ENCODE results near the gene AHRR.
A peak's percentile ranks its signal among the peaks of the same experiment; 100 is the strongest.
"Not testable (repeated sequence)": the region's sequence is repeated elsewhere in the genome, so short reads cannot be mapped to it uniquely, and the experiment has no call there.

Gene AHRR

DNA sequence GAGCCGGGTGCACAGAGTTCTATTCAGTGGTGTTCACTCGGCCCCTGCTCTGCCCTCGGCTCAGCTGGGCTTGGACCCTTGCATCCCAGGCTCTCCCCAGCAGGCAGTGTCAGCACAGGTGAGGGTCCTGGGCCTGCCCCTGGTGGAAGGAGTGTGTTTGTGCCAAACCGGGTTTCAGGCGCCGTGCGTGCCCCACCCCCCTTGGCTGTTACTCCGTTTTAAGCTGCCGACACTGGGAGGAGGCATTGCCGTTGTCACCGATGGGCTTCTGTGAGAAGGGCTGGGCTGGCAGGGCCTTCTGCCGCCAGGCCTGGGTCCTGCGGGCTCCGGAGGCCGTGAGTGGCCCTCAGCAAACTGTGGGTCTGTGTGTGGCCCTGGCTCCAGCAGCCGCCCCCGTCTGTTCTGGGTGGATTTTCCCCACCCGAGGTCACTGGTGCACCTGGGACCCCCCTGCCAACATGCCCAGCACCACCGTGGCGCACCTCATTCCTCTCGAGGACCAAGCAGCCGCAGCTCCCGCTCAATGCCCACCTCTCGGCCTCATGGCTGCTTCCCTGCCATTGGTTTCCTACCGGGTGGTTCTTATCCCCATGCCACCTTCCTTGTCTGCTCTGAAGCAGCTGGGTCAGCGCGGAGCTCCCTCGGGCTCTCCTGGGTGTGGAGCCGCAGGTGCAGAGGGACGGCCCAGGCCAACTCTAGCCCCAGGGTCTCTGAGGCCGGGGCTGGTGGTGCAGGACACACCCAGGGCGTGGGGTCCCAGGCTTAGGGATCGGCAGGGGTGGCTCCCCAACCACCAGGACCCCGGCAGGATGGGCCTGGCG is 77.2 kb downstream of the AHRR start:
- no peak for DNase-seq

DNA sequence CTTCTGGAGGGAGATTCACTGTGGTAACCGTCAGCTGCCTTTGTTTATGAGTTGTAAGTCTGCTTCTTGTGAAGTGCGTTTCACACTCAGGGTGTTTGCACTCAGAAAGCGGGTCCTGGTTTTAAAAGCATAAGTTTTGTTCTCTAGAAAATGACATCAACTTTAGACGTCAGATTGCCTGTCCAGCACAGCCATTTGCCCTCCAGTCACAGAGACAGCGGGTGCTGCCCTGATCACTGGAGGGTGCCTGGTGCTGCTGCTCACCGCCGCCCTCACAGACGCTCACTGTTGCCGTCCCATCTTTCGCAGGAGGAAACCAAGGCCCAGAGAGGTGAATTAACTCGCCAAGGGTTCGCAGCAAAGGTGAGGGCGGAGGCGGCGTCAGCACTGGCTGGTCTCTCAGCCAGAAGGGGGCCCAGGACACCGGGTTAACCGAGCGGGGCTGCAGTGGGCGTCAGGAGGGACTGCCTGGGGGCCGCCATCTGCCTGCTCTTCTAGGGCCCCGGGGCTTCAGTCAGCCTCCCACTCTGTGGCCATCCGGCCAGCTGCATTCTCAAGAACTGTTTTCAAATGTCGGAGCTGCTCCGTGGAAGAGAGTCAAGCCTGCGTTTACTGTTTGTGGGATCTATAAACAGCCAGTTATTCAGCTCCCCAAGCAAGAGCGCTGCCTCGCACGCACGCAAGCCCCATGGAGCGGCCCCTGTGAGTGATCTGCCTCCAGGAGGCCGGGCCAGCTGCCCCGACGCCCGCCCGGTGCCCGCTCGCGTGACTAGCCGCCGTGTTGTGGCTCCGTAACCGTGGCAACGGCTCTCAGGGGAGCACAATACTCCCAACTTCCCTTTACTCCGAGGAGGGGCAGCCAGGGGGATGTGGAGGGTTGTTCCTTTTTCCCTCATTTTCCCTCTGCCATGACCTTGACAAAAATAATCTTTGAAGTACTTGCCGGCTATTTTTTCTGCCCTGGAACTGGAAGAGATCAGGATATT is 78.1 kb downstream of the AHRR start:
- DNase-seq: peak; percentile 64

DNA sequence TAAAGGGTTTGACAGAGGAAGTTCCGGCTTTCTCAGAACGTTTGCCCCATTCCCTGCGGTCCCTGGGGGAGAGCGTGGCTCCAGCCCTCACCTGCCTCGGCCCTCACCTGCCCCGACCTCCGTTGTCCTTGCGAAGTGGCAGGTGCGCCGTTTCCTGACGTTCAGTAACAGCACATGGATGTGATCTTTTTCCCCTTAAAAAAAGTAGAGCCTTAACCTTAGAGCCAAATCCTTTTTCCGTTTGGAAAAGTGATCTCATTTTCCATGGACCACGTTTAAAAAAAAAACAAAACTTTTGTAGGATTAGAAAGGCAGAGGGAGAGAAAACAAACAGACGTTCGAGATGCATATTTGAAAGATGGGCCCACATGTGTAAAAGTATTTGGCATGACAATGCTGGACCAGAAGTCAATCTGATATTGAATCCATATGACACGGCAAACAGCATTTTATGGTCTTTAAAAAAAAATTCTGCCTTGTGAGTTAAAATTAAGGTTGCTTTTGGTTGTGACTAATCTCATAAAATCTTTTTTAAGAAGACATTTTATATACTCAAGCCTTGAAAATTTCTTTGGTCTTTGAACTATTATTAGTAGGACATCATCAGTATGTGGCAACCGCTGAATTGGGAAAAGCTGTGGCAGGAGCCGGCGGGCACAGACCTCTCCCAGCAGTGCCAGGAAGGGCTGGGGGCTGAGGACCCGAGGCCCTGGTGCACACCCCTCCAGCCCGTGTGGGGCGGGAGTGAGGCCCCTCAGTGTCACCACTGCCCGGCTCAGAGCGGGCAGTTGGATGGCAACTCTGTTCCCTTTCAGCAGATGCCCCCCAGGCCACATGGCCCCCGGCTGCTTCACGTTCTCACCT is 79.0 kb downstream of the AHRR start:
- no peak for DNase-seq

- DNase-seq: no peak
Observed at GRCh38 chr5:401146-402034, 79.9 kb downstream of the AHRR start.

- not testable (repeated sequence) for DNase-seq
Observed at GRCh38 chr5:402219-402614, 80.7 kb downstream of the AHRR start.

GRCh38 chr5:402615-403359 is 81.3 kb downstream of the AHRR start:
- DNase-seq: no peak

DNA sequence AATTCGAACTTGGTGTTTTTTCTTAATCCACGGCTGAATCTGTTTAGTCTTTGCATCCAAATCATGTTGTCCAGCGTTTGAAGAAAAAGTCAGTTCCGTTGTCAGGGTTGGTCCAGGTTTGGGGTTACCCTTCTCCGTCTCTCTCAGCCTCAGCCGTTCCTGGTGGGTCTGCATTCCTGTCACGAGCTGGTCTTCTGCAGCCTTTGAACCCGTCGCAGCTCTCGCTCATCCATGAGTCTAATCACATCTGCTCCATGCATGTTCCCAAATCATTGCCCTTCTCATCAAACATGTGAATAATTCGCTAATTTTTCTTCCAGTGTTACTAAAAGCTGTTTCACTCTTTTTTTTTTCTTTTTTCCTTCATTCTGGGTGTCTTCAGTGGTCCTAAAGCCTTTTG is 82.5 kb downstream of the AHRR start:
- no peak for DNase-seq

- DNase-seq: no peak
Observed at GRCh38 chr5:404666-405241, 83.2 kb downstream of the AHRR start.

DNA sequence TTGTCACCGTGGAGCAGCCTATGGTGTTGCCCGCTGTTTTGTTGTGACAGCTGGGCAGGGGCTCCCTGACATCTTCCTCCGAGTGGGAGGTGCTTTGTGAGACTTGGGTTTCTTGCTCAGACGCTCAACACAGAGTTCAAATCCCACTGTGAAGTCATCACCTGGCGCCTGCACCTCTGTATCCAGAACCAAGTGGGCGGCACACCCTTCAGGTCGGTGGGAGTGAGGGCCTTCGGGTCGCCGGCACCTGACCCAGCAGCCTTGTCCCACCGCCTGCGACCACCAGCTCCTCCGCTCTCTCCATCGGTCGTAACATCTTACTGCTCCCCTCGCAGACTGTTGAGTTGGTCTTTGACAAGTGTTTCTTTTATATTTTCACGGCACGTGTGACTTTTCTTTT is 83.9 kb downstream of the AHRR start:
- DNase-seq: no peak

DNA sequence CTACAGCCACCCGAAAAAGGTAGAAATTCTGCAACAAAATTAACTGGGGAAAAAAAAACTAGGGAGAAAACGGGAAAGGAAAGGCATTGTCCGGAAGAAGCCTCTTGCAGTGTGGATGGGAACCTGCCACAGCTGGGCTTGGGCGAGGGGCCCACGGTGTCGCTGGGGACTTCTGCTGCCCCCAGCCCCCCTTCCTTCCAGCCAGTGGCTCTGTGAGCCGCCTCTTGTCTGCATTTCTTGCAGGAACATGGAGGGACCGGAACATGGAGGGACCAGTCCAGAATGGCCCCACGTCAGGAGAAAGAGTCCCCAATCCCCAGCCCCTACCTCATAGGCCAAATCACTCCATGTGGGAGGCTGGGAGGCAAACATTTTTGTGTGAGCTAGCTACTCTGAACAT is 84.5 kb downstream of the AHRR start:
- DNase-seq: no peak

- DNase-seq: no peak
Observed at GRCh38 chr5:407051-407450, 85.5 kb downstream of the AHRR start.

DNA sequence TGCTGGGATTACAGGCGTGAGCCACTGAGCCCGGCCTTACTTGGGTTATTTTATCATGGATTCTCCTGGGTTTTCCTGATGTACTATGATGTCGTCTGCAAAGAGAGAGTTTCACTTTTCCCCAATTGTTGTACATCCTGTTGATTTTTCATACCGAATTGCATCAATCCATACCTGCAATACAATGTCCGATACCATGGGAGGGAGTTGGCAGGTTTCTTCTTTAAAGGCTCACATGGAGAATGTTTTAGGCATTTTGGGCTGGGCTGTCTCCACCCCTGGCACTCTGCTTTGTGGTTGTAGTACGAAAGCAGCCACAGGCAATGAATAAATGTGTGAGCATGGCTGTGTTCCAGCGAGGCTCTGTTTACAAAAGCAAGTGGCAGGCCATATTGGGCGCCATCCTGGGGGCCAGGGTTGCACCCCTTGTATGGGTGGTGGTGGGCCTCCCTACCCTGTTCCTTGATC is 86.3 kb downstream of the AHRR start:
- DNase-seq: no peak

- DNase-seq: no peak
Observed at GRCh38 chr5:410911-411517, 89.5 kb downstream of the AHRR start.

DNA sequence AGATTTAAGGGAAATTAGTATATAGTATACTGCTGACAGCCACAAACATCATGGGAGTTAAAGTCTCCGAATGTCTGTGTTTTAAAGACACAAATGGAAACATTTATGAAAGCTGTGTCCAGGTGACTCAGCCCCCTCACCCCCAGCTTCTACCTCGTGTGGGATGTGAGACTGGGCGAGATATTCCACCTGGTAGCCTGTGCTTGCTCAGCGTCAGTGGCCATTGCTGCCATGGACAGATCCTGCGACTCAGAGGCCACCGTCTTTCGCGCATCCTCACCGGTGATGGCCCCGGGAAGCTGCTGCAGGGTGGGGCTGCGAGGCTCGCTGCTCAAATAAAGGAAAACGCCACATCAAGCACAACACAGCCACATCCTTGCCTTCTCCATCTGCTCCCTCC is 90.2 kb downstream of the AHRR start:
- DNase-seq: no peak

DNA sequence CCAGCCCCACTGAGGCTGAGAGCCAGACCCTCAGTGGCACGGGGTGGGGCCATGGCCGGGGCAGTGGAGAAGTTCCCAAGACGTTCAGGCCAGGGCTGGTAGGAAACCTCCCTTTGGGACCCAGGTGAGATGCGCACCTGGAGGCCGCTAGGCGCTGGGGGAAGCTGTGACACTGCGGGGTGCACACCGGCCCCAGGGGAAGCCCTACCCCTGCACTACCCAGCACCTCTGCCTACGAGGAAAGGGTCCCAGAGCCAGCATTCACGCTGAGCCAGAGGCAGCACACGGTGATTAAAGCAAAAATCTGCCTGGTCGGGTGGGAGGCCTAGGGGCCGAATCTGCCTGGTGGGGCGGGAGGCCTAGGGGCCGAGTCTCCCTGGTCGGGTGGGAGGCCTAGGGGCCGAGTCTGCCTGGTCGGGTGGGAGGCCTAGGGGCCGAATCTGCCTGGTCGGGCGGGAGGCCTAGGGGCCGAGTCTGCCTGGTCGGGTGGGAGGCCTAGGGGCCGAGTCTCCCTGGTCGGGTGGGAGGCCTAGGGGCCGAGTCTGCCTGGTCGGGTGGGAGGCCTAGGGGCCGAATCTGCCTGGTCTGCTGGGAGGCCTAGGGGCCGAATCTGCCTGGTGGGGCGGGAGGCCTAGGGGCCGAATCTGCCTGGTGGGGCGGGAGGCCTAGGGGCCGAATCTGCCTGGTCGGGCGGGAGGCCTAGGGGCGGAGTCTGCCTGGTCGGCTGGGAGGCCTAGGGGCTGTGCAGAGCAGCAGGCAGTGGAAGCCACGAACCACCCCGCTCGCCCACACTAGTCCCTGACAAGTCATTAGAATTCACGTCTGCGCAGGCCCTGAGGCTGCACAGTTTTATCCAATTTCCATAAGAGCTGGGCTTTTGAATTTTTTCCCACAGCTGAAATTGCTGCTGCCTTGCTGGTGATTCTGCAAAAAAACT is 93.7 kb downstream of the AHRR start:
- not testable (repeated sequence) for DNase-seq

GRCh38 chr5:415928-416635 is 94.6 kb downstream of the AHRR start:
- no peak for DNase-seq

GRCh38 chr5:416636-416960 is 95.1 kb downstream of the AHRR start:
- DNase-seq: no peak
